ENCODE data around the gene RSKR.

GRCh38 chr17:28646039-28646754 is 32.2 kb upstream of the RSKR start:
- TF ChIP-seq CTCF (conservative IDR thresholded peaks at IDR 0.05) (no peak), EZH2 (IDR thresholded peaks at IDR 0.05; ENCODE audit: low read depth) (no peak)

Measured in PC-9 (cell line).